Activated naive CD4-positive, alpha-beta T cell treated with Interleukin-2 at 50 U/mL for 16 hours (primary cell): ENCODE measurements around the gene GPRASP2.
"Not testable (repeated sequence)": the region's sequence is repeated elsewhere in the genome, so short reads cannot be mapped to it uniquely, and the experiment has no call there.

Source experiments
- DNase-seq: peaks from one replicate; pipeline ENCODE4 v3.0.0-alpha.2; 2020

The GPRASP2 gene

DNA sequence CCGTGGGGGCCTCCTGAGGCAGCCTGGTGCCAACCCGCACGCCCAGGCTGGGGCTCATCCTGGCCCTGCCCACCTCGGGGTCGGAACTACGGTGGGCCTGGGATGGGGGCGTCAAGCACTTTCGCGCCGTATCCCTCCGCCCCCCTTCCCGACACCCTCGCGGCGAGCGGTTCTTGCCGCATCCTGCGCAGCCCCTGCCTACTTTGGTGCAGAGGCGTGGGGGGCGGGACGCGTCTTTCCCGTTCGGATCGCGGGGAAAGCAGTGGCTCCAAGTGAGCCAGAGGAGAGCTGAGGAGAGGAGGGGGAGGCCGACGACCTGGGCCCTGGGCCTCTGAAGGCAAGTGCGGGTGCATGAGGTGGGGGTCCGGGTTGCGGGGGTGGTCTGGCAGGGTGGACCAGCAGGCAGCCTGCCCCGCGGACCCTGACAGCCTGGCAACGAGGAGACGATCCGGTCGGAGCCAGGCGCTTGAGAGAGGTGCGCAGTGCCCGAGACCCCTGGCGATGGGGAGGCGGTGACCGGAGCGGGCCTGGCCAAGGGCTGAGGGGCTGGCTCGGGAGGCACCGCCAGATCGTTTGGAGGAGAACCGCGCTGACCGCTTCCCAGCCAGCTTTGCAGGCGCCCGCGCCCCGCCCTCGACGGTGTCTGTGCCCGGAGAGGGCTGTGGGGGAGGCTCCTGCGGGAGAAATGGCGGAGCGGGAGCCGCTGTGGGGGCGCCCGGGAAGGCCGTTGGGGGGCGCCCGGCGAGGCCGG is at the start of gene GPRASP2:
Gene GPRASP2 (plus strand): TSS at position 233 of the 751 bp plus-strand sequence. CDS start 2,422 bp downstream, outside the sequence.
- DNase-seq: peak; percentile 9

DNA sequence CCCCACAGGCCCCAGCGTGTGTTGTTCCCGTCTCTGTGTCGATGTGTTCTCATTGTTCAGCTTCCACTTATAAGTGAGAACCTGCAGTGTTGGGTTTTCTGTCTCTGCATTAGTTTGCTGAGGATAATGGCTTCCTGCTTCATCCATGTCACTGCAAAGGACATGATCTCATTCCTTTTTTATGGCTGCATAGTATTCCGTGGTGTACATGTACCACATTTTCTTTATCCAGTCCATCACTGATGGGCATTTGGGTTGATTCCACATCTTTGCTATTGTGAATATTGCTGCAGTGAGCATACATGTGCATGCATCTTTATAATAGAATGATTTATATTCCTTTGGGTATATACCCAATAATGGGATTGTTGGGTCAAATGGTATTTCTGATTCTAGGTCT is 48.4 kb upstream of the GPRASP2 start:
- not testable (repeated sequence) for DNase-seq

DNA sequence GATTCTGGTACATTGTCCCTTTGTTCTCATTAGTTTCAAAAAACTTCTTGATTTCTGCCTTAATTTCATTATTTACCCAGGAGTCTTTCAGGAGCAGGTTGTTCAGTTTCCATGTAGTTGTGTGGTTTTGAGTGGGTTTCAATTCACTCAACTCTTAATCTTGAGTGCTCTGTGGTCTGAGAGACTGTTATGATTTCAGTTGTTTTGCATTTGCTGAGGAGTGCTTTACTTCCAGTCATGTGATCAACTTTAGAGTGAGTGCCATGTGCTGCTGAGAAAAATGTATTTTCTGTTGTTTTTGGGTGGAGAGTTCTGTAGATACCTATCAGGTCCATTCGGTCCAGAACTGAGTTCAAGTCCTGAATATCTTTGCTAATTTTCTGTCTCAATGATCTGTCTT is 45.2 kb upstream of the GPRASP2 start:
- not testable (repeated sequence) for DNase-seq

DNA sequence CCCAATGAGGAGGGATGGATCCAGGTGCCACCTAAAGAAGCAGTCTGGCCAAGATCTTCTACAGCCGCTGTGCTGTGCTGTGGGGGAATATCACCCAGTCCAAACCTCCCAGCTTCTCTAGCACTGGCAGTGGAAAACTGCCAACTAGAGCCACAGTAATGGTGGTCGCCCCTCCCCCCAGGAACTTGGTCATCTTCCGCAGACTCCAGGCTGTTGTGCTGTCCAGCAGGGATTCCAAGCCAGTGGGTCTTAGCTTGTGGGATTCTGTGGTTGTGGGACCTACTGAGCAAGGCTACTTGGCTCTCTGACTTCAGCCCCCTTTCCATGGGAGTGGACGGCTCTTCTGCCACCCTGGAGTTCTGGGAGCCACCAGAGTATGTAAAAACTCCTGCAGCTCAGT is 42.7 kb upstream of the GPRASP2 start:
- no peak for DNase-seq

DNA sequence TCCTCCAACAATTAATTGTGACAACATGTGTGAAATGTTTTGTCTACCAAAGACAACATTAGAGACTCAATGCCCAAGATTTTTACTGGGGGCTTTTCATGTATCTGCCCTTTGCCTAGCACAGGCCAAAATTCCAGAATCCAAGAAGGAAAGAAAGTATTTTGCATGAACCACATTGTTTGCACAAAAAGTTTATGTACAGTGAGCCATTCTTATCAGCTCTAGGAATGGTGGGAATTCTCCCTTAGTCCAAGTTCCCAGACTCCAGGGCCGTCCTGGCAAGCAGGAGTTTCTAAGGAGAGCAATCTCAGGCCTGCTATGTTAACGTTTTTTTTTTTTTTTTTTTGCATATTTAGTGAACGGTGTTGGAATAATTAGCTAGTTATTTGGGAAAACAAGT is 39.4 kb upstream of the GPRASP2 start:
- no peak for DNase-seq

DNA sequence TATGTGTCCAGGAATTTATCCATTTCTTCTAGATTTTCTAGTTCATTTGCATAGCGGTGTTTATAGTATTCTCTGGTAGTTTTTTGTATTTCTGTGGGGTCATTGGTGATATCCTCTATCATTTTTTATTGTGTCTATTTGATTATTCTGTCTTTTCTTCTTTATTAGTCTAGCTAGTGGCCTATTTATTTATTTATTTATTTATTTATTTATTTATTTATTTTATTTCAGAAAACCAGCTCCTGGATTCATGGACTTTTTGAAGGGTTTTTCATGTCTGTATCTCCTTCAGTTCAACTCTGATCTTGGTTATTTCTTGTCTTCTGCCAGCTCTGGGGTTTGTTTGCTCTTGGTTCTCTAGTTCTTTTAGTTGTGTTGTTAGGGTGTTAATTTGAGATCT is 34.8 kb upstream of the GPRASP2 start:
- not testable (repeated sequence) for DNase-seq

DNA sequence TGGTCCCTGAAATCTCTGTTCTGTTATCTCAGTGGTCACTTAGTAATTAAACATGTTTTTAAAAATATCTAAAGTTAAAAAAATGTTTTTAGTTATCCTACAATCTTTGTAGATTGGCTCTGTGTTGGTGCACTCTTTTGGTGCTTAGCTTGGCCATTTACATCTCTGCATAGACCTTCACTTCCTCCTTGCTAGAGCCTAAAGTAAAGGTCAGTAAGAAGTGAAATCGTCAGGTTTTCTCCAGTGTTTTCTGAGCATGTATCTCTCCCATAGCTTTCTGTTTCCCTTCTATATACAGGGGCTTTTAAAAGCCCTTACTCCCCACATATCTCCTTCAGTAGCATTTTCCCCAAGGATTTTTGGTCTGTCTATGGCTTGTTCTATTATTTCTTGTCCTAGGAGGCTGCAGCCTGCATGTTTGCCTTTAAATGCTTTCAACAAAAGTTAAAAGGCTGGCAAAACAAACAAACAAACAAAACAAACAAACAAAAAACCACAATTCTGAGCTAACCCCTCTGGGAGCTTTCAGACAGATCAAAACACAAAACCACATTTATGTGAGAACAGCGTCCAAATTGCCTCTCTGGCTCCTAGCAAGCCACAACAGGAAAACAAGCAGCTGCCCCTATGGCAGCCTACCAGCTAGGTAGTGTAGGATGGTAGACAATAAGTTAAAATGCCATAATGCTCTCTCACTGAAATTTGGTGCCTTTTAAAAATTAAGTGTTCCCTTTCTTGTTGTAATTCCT is 27.3 kb upstream of the GPRASP2 start:
- no peak for DNase-seq

DNA sequence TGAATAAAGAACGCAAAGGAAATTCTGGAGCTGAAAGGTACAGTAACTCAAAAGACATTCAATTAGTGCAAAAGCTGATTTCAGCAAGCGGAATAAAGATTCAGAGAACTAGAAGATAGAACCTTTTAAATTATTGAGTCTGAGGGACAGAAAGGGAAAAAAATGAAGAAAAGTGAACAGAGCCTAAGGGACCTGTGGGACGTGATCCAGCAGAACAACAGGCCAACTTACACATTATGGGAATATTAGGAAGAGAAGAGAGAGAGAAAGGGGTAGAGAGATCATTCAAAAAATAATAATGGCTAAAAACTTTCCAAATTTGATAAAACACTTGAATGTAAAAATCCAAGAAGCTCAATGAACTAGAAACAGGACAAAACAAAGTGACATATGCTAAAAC is 17.5 kb upstream of the GPRASP2 start:
- no peak for DNase-seq

DNA sequence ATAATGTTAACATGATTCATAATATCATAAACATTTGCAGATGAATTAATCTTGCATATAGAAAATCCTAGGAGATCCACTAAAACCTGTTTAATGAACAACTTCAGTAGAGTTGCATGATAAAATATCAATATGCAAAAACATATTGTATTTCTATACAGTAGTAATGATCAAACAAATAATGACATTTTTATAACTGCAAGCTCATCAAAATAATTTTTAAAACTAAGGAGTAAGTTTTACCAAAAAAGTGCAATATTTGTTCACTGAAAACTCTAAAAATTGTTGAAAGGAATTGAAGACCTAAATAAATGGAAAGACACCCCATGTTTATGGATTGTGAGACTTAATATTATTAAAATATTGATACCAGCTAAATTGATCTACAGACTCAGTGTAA is 15.9 kb upstream of the GPRASP2 start:
- DNase-seq: no peak

DNA sequence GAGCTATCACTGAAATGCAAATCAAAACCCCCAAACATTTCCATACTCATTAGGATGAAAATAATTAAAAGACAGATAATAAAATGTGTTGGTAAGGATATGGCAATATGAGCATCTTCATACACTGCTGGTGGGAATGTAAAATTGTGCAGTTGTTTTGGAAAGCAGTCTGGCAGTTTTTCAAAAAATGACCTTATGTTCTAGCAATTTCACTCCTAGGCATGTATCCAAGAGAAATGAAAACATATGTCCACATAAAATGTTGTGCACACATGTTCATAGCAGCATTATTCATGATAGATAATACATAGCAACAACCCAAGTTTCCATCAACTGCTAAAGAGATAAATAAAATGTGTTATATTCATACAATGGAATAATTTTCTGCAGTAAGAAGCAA is 14.8 kb upstream of the GPRASP2 start:
- no peak for DNase-seq

DNA sequence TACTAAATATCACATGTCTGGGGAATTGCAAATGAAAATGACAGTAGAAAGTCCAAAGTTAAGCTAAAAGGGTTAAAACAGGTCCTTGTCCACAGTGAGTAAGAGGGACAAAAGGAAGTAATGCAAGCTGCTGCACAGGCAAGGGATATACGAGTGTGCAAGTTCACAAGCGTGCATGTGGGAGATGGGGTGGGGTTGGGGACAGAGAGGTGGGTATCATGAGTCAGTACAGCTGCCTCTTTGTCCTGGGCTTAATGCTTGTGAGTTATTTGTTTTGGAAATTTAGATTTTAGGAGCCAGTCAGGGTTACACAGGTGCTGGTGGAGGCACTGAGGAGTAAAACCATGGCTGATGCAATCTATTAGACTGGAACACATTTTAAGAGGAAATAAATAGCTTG is 3.3 kb upstream of the GPRASP2 start:
- no peak for DNase-seq

DNA sequence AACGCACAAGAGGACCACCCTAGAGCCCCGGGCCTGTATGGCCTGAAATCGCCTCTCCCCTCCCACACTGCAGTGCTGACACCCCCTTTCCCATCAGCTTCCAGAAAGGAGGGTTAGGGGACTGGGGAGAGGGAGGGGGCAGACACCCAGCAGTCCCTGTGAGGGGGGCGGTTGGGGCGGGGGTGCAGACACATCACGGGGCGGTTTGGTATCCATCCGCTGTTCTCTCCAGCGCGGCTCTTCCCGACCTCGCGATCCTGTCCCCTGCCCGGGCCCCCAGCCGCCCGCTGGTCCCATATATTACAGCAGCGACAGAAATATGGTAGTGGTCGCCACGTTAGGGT is 404 bp upstream of the GPRASP2 start:
- no peak for DNase-seq

DNA sequence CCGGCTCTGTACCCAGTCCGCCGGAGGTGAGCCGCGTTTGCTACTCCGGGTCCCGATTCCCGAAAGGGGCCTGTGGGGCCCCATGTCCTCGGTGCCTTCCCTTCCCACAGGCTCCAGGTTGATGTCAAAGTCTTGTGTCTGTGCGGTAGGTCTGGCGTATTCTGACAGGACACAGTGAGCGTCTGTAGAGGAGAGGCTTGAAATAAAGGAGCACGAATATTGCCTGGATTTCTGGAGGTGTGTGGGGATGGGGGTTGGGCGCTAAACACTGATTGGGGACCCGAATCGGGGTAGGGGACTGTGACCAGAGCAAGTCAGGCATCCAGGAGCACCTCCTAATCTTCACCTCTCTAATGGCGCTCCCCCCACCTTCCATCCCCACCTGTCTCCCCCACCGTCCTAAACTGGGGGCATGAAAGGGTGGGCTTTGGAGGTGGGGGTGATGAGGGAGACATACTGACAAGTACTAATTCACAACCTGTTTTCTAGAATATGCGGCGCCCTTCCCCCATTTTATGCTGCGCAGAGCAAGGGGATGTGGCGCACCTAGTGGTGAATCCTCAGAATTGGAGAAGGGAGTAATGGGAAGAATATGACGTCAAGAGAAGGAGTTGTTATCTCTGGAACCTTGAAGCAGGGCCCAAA is 855 bp downstream of the GPRASP2 start:
- no peak for DNase-seq

DNA sequence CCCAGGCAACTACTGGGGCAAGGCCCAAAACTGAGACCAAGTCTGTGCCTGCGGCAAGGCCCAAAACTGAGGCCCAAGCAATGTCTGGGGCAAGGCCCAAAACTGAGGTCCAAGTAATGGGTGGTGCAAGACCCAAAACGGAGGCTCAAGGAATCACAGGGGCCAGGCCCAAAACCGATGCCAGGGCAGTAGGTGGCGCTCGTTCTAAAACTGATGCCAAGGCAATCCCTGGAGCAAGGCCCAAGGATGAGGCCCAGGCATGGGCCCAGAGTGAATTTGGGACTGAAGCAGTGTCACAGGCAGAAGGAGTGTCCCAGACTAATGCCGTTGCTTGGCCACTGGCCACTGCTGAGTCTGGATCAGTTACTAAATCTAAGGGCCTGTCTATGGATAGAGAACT is 2.7 kb downstream of the GPRASP2 start:
- no peak for DNase-seq

DNA sequence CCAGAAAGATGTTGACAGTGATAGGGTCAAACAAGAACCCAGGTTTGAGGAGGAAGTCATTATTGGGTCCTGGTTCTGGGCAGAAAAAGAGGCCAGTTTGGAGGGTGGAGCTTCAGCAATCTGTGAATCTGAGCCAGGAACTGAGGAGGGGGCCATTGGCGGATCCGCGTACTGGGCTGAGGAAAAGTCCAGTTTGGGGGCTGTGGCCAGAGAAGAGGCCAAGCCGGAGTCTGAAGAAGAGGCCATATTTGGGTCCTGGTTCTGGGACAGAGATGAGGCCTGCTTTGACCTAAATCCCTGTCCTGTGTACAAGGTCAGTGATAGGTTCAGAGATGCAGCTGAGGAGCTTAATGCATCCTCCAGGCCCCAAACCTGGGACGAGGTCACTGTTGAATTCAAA is 3.7 kb downstream of the GPRASP2 start:
- no peak for DNase-seq

DNA sequence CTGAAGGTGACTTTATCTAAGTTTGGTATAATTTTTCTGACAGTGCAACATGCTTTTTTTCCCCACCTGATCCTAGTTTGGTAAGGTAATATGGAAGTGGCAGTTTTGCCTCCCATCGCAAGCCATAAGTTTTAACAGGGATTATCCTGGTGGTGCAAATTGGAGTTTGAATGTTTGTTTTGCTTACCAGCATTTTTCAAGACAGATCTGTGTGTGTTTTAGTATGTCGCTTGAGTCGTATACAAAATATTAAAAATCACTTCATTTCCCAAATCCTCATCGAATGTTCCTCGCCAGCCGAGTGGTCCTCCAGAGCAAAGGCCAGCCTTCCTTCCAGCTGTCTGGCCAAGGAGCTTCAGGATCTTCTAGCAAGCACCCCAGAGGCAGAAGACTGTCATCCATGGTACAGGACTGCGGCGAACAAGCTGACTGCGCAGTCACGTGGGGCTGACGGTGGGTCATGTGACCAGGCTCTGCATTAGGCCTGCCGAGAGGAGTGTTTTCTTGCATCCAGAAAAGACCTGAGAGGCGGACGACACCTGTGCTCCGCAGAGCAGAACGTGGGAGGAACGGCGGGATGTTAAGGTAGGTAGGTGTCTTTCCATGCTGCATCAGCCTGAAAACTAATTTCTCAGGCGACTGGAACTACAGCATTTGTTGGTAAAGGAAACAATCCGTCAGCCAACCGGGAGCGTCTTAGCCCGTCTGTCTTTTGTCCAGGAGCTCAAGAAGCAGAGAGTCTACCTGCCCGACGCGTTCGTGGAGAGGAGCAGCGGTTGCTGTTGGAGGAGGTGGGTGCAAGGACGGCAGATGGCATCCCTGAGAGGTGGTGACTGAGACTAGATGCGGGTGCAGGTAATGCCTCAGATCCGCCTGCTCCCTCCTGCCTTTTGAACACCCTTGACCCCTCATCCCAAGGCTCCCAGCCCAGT is 8.3 kb downstream of the GPRASP2 start, which contains the start of gene GPRASP3:
Gene GPRASP3 (plus strand): TSS at position 507 of the 932 bp plus-strand sequence. CDS start 28,253 bp downstream, outside the sequence.
- DNase-seq: peak; percentile 75

DNA sequence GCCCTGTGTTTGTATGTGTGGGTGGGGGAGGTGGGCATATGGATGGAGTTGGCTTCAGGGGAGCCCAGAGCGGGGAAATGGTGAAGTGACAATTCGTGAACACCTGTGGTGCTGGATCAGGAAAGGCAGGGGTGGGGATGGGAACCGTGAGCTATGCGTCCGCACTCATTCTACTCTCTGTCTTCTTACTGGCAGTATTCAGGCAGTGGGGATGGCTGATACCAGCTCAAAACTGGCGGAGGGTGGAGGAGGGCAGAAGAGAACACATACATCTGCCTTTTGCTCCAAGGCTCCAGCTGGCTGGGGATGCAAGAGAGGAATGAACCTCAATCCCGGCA is 8.9 kb downstream of the GPRASP2 start:
- DNase-seq: not testable (repeated sequence)

DNA sequence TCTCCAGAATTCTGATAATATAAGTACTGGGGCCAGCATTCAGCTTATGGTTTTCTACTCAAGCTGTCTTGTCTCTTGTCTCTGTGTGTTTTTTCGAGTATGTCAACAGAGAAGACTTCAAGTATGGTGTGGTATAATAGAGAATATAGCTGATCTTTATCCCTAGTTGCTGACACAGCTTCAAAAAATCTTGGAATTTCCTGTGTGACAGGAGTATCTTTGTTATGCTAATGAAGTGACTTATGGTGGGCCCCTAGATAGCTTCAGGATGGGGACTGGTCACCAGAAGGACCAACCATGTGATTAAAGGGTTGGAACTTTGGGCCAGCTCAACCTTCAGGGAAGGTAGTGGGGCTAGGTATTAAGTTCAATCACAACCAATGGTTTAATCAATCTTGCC is 11.2 kb downstream of the GPRASP2 start:
- no peak for DNase-seq

DNA sequence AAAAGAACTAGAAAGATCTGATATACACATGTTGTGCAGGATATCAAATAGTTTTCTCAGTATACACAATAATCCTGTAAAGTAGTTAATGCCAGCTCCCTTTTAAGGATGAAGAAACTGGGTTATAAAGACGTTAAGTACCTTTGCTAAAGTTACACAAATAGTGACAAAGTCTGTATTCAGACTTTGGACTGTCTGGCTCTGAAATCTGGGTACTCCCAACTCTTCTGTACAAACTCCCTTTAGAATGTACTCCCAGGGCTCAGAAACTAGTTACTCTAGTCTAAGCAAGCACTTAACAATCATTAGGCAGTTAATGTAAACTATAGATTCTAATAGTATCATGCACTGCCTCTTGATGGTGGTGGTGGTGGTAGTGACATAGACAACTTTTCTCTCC is 15.5 kb downstream of the GPRASP2 start:
- no peak for DNase-seq

DNA sequence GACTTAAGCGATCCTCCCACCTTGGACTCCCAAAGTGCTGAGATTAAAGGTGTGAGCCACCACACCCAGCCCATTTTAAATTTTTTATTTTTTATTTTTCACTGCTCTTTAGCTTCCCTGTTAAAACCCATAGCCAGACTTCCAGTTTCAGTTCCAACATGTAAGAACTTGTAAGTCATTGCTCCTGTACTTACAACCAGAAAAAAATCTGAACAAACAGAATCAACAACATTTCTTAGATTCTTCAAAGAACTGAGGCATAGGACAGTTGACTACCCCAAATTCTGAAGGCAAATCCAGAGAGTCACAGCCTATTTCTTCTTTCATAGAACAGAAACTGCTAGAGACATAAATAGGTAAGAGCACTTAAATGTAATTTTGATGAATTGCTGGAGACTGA is 16.4 kb downstream of the GPRASP2 start:
- no peak for DNase-seq

DNA sequence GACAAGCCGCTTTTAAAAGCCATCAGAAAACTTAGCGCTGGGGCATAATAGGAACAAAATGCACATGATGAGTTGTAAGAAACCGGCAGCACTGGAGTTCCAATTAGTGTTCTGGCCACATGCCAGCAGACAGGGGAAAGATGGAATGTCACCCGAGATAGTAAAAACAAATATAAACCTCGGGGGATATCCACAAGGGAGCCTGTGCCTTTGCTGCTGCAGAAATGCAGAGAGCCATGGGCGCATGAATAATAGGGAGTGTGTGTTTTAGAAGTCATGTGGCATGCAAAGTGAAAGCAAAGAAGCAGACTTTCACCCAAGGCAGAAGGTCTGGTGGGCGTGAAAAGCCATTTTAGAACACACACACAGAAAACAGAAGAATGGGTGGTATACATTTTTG is 27.4 kb downstream of the GPRASP2 start:
- DNase-seq: no peak

DNA sequence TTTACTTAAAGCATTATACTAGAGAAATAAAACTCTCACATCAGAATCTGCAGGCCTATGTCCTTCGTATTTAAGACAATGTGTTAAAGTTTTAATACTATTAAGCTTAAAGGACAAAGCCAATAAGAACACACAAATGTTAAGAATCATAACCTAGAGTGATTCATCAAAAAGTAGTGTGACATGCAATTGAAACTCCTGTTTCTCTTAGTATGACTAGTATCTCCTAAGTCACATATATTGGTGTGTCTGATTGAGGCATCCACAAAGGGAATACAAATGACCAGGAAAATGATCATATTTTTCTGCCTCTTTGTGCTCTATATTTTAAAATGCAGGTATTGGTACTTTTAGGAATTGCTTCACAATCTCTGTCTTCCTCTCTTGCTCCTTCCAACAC is 32.1 kb downstream of the GPRASP2 start:
- DNase-seq: no peak

DNA sequence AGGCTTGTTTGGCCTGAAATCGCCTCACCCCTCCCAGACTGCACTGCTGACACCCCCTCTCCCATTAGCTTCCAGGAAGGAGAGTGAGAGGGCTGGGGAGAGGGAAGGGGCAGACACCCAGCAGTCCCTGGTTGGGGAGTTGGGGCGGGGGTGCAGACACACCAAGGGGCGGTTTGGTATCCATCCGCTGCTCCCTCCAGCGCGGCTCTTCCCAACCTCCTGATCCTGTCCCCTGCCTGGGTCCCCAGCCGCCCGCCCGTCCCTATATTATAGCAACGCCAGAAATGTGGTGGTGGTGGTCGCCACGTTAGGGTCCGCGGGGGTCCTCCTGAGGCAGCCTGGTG is 33.2 kb downstream of the GPRASP2 start:
- DNase-seq: no peak
